GM23338 (cell line): ENCODE results near the gene SP2. TPM values are rescaled to one million over a fixed set of nuclear protein-coding genes. Genes with fewer than 3 reads are reported as not detected.

ENCODE experiments used
- ATAC-seq: fragments of 200-7000 bp; cut with Tn5 transposase; 3 replicates; pipeline ENCODE4 v1.9.1; 2020
- DNase-seq: peaks from one replicate; pipeline ENCODE4 v3.0.0-alpha.2; 2015; ENCODE audit warnings: low spot score
- H2AFZ ChIP-seq: fragments of 200-600 bp; sonication (generic); 2 replicates; pipeline ENCODE4 v1.8.0; 2016; ENCODE audit warnings: antibody characterized with exemption, mild to moderate bottlenecking, moderate library complexity
- H3F3A ChIP-seq: fragments of 200-600 bp; sonication (generic); replicated peaks from 2 replicates; pipeline ENCODE4 v1.8.0; 2017; ENCODE audit warnings: antibody characterized with exemption, mixed run types, low read depth
- H3K27ac ChIP-seq: fragments of 200-600 bp; sonication (generic); 2 replicates; pipeline ENCODE4 v1.6.1; 2016; ENCODE audit warnings: low read depth
- H3K27me3 ChIP-seq: fragments of 200-600 bp; sonication (generic); 2 replicates; pipeline ENCODE4 v1.8.0; 2016; ENCODE audit warnings: mild to moderate bottlenecking, mixed run types, moderate library complexity; ENCODE audit not compliant: insufficient read depth
- H3K36me3 ChIP-seq: fragments of 200-600 bp; sonication (generic); 2 replicates; pipeline ENCODE4 v1.8.0; 2016; ENCODE audit warnings: mild to moderate bottlenecking; ENCODE audit not compliant: insufficient read depth
- H3K4me1 ChIP-seq: fragments of 200-600 bp; sonication (generic); 2 replicates; pipeline ENCODE4 v1.8.0; 2016; ENCODE audit warnings: mild to moderate bottlenecking, moderate library complexity; ENCODE audit not compliant: insufficient read depth
- H3K4me2 ChIP-seq: fragments of 200-600 bp; sonication (generic); 2 replicates; pipeline ENCODE4 v1.7.1; 2017; ENCODE audit warnings: mixed run types
- H3K4me3 ChIP-seq: fragments of 200-600 bp; sonication (generic); 2 replicates; pipeline ENCODE4 v1.6.1; 2016; ENCODE audit warnings: mixed run types
- H3K79me2 ChIP-seq: fragments of 200-600 bp; sonication (generic); replicated peaks from 2 replicates; pipeline ENCODE4 v1.8.0; 2017; ENCODE audit warnings: mild to moderate bottlenecking; ENCODE audit not compliant: insufficient read depth
- H3K9me2 ChIP-seq: fragments of 200-600 bp; sonication (generic); 2 replicates; pipeline ENCODE4 v1.8.0; 2017; ENCODE audit not compliant: insufficient read depth
- H4K20me1 ChIP-seq: fragments of 200-600 bp; sonication (generic); replicated peaks from 2 replicates; pipeline ENCODE4 v1.8.0; 2017; ENCODE audit warnings: mild to moderate bottlenecking; ENCODE audit not compliant: insufficient read depth
- H3K27ac Mint-ChIP-seq: 2 replicates; pipeline ENCODE4 v1.8.0; 2020; ENCODE audit warnings: inconsistent platforms, mild to moderate bottlenecking, moderate library complexity, mixed read lengths
- H3K27me3 Mint-ChIP-seq: 3 replicates; pipeline ENCODE4 v1.8.0; 2022; ENCODE audit warnings: low read depth, mild to moderate bottlenecking, moderate library complexity, mixed read lengths, inconsistent platforms; ENCODE audit not compliant: insufficient read depth, poor library complexity
- H3K36me3 Mint-ChIP-seq: 3 replicates; pipeline ENCODE4 v1.8.0; 2021; ENCODE audit warnings: low read depth, mild to moderate bottlenecking, inconsistent platforms, moderate library complexity, mixed read lengths
- H3K4me1 Mint-ChIP-seq: 3 replicates; pipeline ENCODE4 v1.8.0; 2020; ENCODE audit warnings: mild to moderate bottlenecking, inconsistent platforms, mixed read lengths
- H3K4me3 Mint-ChIP-seq: 3 replicates; pipeline ENCODE4 v1.8.0; 2021; ENCODE audit warnings: moderate library complexity, mild to moderate bottlenecking, inconsistent platforms, mixed read lengths
- H3K9me3 Mint-ChIP-seq: 3 replicates; pipeline ENCODE4 v1.8.0; 2020; ENCODE audit warnings: moderate library complexity, mild to moderate bottlenecking, inconsistent platforms, mixed read lengths
- CREB1 ChIP-seq: fragments of 250-450 bp; sonication (Bioruptor Pico); IDR thresholded peaks from 2 replicates; pipeline ENCODE4 v1.5.0; 2020; ENCODE audit warnings: low read depth, mild to moderate bottlenecking, moderate library complexity
- CTCF ChIP-seq, 2 experiments: fragments of 200-600 bp in 1 of 2; sonication (generic) in 1 of 2; conservative IDR thresholded peaks; 2 replicates each; pipeline versions ENCODE4 v1.5.1 to v1.6.1; 2016 to 2017; ENCODE audit warnings: antibody characterized with exemption in 2 of 2, low read depth in 2 of 2, mild to moderate bottlenecking in 2 of 2, moderate library complexity in 1 of 2
- ETS1 ChIP-seq: IDR thresholded peaks from 2 replicates; pipeline ENCODE4 v1.6.1; 2016; ENCODE audit warnings: antibody characterized with exemption
- EZH2 ChIP-seq: fragments of 200-600 bp; sonication (generic); IDR thresholded peaks from one replicate; pipeline ENCODE4 v1.8.0; 2017; ENCODE audit warnings: antibody characterized with exemption, mild to moderate bottlenecking, low read depth; ENCODE audit not compliant: unreplicated experiment
- EZH2phosphoT487 ChIP-seq: fragments of 200-600 bp; sonication (generic); IDR thresholded peaks from one replicate; pipeline ENCODE4 v1.8.1; 2018; ENCODE audit warnings: antibody characterized with exemption; ENCODE audit not compliant: unreplicated experiment
- JUNB ChIP-seq: IDR thresholded peaks from one replicate; pipeline ENCODE4 v1.6.1; 2016; ENCODE audit warnings: antibody characterized with exemption; ENCODE audit not compliant: unreplicated experiment
- NANOG ChIP-seq: IDR thresholded peaks from 2 replicates; pipeline ENCODE4 v1.6.1; 2016; ENCODE audit warnings: antibody characterized with exemption, borderline replicate concordance
- POLR2AphosphoS5 ChIP-seq: IDR thresholded peaks from 2 replicates; pipeline ENCODE4 v1.6.1; 2016; ENCODE audit warnings: antibody characterized with exemption, low read depth
- REST ChIP-seq: IDR thresholded peaks from one replicate; pipeline ENCODE4 v1.6.1; 2018; ENCODE audit warnings: antibody characterized with exemption; ENCODE audit not compliant: unreplicated experiment
- STAT1 ChIP-seq: IDR thresholded peaks from one replicate; pipeline ENCODE4 v1.6.1; 2016; ENCODE audit warnings: antibody characterized with exemption; ENCODE audit not compliant: unreplicated experiment
- ZNF114 ChIP-seq: fragments of 250-450 bp; sonication (Bioruptor Pico); IDR thresholded peaks from 2 replicates; pipeline ENCODE4 v1.5.0; 2020; ENCODE audit warnings: mild to moderate bottlenecking, moderate library complexity
- ZNF331 ChIP-seq: fragments of 250-450 bp; sonication (Bioruptor Pico); IDR thresholded peaks from 2 replicates; pipeline ENCODE4 v1.5.0; 2020; ENCODE audit warnings: low read depth, mild to moderate bottlenecking, moderate library complexity
- ZNF462 ChIP-seq: fragments of 250-450 bp; sonication (Bioruptor Pico); IDR thresholded peaks from 2 replicates; pipeline ENCODE4 v1.5.0; 2020; ENCODE audit warnings: mild to moderate bottlenecking, moderate library complexity
- polyA plus RNA-seq: library from polyadenylated mRNA; unstranded; fragments of >200 nt; fragmentation: Nextera tagmentation; extraction: Ambion mirVana; gene quantifications from 2 replicates; pipeline ENCODE4 v1.2.1, GENCODE V29; 2016
- total RNA-seq: library from RNA; depleted of rRNA; stranded (reverse); fragments of >200 nt; shearing (Covaris generic); gene quantifications from 2 replicates; pipeline ENCODE4 v1.2.3, GENCODE V29; 2014

Gene SP2
- total and polyA plus RNA-seq, 2 experiments from 2014 or later, result 6.0 to 12.9 TPM

GRCh38 chr17:47860386-47860785 is 35.6 kb upstream of the SP2 start:
- H4K20me1 ChIP-seq, result no peaks in the 10 kb centered on the region
- no peak overlapping the region for H3K4me3 ChIP-seq
- H3K4me2 ChIP-seq, result no peak overlapping the region
- H3K4me1 ChIP-seq, result peaks cover 16% of the 10 kb centered on the region; the same call in 1 of the 2 replicates
- H3K27ac ChIP-seq, result no peak overlapping the region
- no peaks in the 10 kb centered on the region for H3F3A ChIP-seq
- Mint-ChIP-seq H3K36me3 (no peaks in the 10 kb centered on the region), H3K27me3 (peaks cover 22% of the 10 kb centered on the region), H3K4me1 (peaks cover 29% of the 10 kb centered on the region), H3K9me3 (no peaks in the 10 kb centered on the region), H3K4me3 (no peak overlapping the region), H3K27ac (no peak overlapping the region)
- H3K27me3 ChIP-seq, result peaks cover 40% of the 10 kb centered on the region
- no peaks in the 10 kb centered on the region for H3K36me3 ChIP-seq
- DNase-seq (no peak), ATAC-seq (no peak)
- TF ChIP-seq CTCF (conservative IDR thresholded peaks at IDR 0.05; ENCODE audit: low read depth in 2 of 2) (no peak), EZH2 (no peak), ZNF114 (no peak), ETS1 (no peak), CREB1 (CRISPR knock-in tag) (no peak), JUNB (no peak), ZNF331 (no peak), STAT1 (no peak), POLR2AphosphoS5 (no peak), NANOG (no peak), REST (no peak), EZH2phosphoT487 (no peak), ZNF462 (no peak)
- no peaks in the 10 kb centered on the region for H3K79me2 ChIP-seq
- peaks cover 4% of the 10 kb centered on the region; the same call in 1 of the 2 replicates for H3K9me2 ChIP-seq
- H2AFZ ChIP-seq, result no peak overlapping the region
